Fibroblast of the conjunctiva (primary cell): ENCODE results near the gene BAIAP3.

ENCODE experiments used
- DNase-seq: peaks from one replicate; pipeline ENCODE4 v3.0.0-alpha.2; 2010; ENCODE audit warnings: low read depth

The BAIAP3 gene

GRCh38 chr16:1332618-1333148 lies 762 bp upstream of the BAIAP3 start:
- no peak for DNase-seq

DNA sequence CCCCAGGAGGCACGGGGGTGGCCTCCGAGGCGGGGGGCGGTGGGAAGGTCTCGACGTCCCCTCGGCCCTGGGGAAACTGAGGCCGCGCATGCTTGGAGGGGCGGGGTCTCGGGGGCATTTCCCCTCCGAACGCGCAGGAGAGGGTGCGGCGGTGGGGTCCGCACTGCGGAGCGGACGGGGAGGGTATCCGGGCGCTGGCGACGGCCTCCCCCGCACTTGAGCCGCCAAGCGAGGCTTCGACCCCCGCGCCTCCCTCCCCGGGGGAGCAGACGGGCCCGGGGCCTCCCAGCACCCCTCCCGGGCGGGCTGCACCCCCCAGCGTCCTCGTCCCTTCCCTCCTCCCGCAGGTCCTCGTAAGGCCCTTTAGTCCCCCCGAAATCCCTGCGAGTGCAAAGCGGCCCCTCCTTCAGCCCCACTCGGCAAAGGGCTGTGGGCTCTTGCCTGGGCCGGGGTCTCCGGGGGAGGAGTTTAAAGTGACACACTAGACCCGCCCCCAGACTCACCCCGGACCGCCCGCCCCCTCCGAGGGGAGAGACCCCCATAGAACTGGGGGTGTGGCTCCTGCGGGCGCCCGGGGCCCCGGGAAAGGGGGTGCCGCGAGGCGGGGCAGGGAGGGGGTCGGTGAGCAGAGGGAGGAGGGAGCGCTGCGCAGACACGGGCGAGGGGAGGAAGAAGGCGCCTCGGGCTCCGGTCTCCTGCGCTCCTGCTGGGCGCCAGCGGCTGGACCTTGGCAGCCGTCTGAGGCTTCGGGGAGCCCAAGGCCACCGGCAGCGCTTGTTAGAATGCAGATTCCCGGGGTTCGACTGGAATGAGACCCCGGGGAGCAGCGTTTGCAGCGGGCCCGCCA lies 632 bp downstream of the BAIAP3 start:
- DNase-seq = no peak

- DNase-seq = no peak
Observed at GRCh38 chr16:1334739-1335138, 1.3 kb downstream of the BAIAP3 start.

GRCh38 chr16:1335211-1335971 lies 1.9 kb downstream of the BAIAP3 start:
- no peak for DNase-seq

DNA sequence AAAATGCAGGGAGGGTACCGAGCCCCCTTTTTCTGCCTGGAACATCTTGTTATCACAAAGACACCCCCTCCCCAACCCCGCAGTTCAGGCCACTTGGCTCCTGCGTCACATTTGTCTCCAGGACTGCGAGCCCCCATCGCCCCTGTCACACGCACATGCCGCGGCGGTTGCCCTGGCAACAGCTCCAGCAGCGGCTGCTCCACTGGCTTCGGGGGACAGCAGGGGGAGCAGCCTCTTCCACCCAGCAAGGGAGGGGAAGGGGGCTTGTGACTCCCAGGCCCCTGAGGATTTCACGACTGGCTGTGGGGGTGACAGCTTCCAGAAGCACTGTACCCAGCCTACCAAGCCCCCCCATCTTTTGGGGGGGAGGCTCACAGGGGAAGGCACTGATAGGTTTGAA lies 2.6 kb downstream of the BAIAP3 start:
- DNase-seq = no peak

DNA sequence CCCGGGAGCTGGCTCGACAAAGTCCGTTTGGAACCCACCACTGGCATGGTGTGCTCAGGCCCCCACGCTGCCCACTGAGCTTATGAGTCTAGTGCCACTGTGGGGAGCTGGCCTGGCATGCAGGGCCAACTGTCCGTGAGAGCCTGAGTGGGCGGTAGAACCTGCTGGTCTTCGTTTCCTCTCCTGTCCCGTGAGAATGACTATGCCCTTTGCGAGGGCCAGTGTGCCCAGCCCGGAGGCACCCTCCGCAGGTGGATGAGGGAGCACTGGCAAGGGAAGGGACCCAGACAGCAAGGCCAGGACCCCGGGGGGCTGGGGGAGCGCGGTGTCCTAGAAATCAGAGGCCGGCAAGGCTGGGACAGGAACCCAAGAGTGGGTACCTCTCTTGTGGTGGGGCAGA lies 3.2 kb downstream of the BAIAP3 start:
- no peak for DNase-seq

GRCh38 chr16:1337486-1337885 lies 4.0 kb downstream of the BAIAP3 start:
- DNase-seq = no peak

GRCh38 chr16:1338119-1338730 lies 4.8 kb downstream of the BAIAP3 start:
- no peak for DNase-seq

DNA sequence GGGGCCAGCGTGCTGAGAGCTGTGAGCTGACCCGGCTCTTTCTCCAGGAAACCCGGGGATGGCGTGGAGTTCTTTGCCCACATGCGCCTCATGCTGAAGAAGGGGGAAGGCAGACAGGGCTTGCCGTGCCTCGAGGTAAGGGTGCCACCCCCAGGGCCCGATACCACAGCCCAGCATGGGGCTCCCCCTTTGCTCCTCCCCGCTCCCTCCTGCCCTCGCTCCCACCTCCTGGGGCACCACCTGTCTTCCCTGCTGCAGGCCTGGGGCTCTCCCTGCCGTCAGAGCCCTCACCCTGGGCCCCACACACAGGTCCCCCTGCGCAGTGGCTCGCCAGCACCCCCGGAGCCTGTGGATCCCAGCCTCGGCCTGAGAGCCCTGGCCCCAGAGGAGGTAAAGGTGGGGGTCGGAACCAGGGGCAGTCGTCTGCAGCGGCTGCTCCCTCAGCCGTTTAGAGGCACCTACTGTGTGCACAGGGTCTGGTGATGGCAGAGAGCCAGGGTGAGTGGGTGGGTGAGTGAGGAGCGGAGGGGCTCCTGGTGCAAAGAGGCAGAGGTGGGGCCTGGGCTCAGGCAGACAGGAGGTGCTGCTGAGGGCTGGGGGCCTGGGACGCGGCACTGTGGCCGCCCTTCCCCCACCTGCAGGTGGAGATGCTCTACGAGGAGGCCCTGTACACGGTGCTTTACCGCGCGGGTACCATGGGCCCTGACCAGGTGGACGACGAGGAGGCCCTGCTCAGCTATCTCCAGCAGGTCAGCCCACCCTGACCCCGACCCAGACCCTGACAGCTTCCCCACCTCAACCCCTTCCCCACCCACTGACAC lies 5.6 kb downstream of the BAIAP3 start:
- no peak for DNase-seq

- DNase-seq = no peak
Observed at GRCh38 chr16:1340730-1341494, 7.5 kb downstream of the BAIAP3 start.

DNA sequence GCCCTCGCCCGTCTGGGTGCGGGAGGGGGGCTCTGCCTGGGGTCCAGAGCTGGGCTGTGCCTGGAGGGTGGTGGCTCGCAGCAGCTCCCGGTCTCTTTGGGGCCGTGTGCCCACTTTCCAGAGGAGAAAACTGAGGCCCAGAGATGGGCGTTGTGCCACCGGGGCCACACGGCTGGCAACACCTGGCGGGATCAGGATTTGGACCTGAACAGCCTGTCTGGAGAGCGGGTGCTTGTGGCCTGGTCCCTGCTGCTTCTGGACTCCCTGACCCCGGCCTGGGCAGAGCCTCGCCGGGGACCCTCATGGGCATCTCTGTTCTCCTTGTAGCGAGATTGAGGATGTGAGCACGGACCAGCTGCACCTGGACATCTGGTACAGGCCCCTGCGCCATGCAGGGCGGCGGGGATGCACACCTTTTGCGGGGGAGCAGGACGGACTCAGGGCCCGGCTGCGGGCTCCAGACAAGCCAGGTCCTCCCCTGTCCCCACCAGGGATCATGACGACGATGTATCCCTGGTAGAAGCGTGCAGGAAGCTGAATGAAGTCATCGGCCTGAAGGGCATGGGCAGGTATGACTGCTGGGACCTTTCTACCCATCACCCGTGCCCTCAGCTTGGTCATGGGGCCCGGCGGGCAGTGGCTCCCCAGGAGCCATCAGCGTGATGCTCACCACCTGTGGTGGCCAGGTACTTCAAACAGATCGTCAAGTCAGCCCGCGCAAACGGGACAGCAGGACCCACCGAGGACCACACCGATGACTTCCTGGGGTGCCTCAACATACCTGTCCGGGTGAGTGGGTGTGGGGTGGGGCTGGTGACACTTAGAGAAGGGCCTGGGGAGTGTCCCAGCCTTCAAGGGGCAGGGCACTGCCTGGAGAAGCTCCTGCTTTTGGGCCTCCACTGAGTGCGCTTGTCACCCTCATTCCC lies 8.3 kb downstream of the BAIAP3 start:
- no peak for DNase-seq

DNA sequence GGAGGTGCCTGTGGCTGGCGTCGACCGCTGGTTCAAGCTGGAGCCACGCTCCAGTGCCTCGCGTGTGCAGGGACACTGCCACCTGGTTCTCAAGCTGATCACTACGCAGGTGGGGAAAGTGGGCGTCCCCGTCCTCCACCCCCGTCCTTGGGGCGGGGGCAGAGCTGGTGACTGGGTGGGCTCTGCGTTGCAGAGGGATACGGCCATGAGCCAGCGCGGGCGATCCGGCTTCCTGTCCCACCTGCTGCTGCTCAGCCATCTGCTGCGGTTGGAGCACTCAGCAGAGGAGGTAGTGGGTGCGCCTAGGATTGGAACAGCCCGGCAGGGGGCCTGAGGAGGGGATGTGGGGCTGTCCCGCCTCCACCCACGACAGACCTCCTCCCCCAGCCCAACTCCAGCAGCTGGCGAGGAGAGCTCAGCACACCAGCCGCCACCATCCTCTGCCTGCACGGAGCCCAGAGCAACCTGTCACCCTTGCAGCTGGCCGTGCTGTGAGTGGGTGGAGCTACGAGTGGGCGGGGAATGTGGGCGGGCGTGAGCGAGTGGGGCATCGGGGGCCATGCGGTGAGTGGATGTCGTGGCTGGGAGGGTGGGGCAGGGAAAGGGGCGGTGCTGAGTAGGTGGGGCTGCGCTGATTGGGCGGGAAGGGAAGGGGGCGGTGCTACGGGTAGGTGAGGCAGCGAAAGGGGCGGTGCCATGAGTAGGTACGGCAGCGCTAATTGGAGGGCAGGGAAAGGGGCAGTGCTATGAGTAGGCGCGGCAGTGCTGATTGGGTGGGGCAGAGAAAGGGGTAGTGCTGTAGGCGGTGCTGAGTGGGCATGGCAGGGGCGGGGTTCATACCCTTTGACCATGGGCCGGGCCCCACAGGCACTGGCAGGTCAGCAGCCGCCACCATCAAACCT lies 9.3 kb downstream of the BAIAP3 start:
- DNase-seq = peak; percentile 62

DNA sequence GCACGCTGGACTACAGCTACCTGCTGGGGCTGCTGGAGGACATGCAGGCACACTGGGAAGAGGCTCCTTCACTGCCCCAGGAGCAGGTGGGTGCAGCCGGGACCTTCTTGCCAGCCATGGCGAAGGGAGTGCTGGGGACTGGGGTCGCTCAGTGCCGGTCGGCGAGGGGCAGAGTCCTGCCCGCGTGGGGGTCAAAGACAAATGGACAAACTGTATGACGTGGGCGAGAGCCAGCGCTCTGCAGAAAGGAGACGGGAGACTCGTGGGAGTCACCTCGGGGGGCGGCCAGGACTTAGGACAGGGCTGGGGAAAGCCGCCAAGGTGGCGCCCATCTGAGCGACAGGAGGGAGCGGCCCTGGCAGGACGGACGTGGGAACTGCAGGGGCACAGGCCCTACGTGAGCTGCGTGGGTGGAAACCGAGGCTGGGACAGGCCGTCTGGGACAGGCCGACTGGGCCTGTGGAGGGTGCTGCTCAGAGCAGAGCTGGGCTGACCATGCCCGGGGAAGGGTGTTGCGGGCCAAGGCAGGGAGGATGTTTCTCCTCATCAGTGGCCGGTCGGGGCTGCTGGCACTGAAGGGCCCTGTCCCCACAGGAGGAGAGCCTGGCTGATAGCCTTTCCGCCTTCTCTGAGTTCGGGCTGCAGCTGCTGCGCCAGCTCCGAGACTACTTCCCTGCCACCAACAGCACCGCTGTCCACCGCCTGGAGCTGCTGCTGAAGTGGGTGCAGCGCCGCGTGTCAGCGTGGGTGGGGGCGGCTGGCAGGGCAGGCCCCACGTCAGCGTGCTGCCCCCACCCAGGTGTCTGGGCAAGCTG lies 10.2 kb downstream of the BAIAP3 start:
- no peak for DNase-seq

GRCh38 chr16:1344499-1344898 lies 11.1 kb downstream of the BAIAP3 start:
- no peak for DNase-seq

DNA sequence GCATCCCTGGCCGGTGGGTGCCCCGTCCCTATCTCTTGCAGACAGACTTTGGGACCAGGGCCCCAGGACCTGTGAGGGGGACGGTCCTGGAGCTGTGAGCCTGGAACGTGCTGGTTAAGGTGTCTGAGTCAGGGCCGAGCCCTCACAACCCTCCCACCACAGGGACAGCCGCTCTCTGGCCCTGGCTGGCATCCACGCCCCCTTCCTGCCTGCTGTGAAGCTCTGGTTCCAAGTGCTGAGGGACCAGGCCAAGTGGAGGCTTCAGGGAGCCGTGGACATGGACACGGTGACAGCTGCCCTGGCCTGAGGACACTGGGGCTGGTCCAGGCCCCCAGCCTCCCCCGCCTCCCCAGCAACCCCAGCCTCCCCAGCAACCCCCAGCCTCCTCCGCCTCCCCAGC lies 11.6 kb downstream of the BAIAP3 start:
- no peak for DNase-seq

- no peak for DNase-seq
Observed at GRCh38 chr16:1345651-1346421, 12.4 kb downstream of the BAIAP3 start.
